Stimulated activated CD8-positive, alpha-beta memory T cell treated with anti-CD3 and anti-CD28 coated beads, Interleukin-7, amount 100 ng/mL, for 1 hour (primary cell): ENCODE results near the gene CAMTA1.

Source experiments
- DNase-seq, 2 donors: peaks; one replicate each; pipeline ENCODE4 v3.0.0-alpha.2; 2020; ENCODE audit warnings: low read depth in 2 of 2

CAMTA1 gene

GRCh38 chr1:6924891-6925290 lies 139.6 kb downstream of the CAMTA1 start:
- DNase-seq = no peak

DNA sequence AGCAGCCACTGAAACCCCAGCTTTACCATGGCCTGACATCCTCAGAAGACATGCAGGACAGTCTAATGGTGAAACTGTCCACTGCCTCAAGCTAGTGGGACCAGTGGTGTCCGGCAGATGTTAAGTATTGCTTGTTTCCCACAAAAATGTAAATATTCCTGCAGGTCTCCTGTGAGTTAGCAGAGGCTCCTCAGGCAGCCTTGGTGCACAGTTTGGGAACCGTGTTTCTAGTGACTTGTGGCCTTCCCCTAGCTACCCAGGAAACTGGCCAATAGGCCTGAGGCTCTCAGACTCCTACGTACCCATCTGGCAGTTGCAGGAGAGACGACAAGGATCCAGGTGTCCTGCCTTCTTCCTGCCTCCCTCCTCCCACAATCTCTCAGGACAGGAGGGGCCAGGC lies 142.4 kb downstream of the CAMTA1 start:
- DNase-seq = no peak

GRCh38 chr1:6928106-6928885 lies 143.0 kb downstream of the CAMTA1 start:
- no peak for DNase-seq

- DNase-seq = no peak
Observed at GRCh38 chr1:6930732-6931300, 145.6 kb downstream of the CAMTA1 start.

DNA sequence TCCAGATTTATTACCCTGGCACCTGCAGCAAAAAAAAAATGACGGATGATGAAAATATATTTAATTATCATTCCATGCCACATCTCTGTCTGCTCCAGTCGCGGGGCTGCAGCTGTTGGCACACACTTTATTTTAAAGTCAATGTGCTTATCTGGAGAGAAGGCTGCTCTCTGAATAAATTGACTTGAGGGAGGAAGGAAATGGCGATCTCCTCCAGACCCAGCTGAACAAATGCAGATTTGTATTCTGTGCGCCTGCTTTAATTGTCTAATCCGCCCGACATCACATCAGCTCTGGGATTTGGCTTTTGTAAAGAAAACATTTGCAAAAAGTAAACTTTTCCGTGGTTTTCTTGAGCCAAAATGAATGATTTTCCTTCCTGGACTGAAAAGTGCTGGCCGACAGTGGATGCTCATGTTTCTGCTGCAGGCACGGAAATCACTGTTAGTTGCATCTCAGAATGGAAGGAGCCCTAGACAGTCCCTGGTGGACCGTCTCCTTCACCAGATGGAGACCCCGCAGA lies 150.2 kb downstream of the CAMTA1 start:
- DNase-seq = no peak

DNA sequence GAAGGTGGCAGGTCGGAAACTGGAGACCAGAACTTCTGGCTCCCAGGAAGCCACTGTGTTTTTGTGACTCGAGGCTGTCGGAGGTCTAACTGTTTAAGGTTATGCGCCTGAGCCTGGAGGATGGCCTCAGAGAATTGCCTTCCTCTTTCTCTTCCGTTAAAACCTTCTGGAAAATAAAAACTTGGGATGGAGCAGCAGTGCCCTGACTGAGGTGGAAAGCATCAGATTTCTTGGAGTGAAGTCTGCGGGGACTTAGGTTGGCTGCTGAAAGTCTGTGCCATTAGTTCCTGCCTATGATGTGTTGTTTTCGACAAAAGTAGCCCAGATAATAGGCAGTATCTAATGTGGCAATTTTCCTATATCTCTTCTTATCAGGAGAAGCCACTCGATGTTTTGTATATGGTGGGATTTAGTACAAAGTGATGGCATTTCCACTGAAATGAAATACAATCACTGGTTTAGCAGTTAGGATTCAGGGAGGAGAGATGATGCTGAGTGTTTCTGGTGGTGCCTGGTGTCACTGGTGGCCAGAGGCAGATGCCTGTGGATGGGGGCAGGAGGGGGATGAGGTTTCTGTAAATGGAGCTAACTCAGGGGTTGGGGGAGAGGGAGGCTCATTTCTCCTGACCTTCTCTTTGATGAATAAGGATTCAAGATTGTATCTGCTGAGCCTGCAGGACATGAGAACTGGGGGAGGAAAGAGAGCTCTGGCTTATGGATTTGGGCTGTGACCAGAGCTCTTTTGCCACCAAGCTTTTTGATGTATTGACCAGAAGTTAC lies 150.8 kb downstream of the CAMTA1 start:
- no peak for DNase-seq

- no peak for DNase-seq
Observed at GRCh38 chr1:6937048-6937447, 151.8 kb downstream of the CAMTA1 start.

- no peak for DNase-seq
Observed at GRCh38 chr1:6939363-6939762, 154.1 kb downstream of the CAMTA1 start.

- no peak for DNase-seq
Observed at GRCh38 chr1:6941786-6942185, 156.5 kb downstream of the CAMTA1 start.

GRCh38 chr1:6942990-6943389 lies 157.7 kb downstream of the CAMTA1 start:
- DNase-seq = no peak

DNA sequence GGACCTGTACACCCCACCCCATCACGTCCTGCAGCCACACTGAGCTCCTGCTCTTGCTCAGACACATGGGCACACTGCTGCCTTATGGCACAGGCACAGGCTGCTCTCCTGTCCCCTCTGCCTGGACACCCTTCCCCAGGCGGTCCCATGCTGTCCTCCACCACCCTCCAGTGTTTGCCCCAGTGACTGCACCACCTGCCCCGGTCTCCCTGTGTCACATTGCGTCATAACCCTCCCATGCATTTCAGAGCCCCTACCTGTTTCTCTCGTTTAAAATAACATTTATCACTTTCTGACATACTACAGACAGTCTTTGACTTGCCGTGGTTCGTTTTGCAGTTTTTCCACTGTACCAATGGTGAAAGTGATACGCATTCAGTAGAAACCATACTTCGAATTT lies 159.2 kb downstream of the CAMTA1 start:
- DNase-seq = no peak

DNA sequence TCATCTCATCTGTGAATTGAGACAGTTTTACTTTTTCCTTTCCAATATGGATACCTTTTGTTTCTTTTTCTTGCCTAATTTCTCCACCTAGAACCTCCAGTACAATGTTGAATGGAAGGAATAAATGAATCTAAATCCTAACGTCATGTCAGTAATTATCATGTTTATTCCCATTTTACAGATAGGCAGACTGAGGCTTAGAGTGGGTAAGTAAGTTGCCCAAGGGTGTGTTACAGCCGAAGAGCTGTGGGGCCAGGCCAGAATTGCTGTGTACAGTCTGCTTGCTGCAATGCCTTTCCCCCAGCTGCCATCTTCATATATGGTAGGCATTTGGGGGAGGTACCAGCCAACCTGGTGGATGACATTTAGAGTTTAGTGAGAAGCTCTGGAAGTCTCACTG lies 162.7 kb downstream of the CAMTA1 start:
- DNase-seq = no peak

- no peak for DNase-seq
Observed at GRCh38 chr1:6948416-6948815, 163.2 kb downstream of the CAMTA1 start.

DNA sequence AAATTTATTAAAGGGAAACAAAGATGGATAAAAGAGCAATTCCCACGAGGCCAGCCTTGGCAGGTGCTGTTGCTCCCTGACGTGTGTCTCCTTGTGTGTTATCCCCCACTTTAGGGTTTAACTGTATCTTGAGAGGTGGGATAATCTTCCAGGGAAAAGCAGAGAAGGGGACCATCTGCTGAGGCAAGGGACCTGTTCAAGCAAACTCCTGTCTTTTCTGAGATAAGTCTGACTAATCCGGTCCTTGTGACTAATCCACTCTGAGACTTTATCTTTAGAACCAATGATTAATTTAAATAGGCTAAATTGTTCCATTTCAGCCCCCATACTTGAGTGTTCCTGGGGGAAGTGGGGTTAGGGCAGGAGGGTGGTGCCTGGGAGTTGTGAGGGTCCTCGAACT lies 163.6 kb downstream of the CAMTA1 start:
- no peak for DNase-seq

DNA sequence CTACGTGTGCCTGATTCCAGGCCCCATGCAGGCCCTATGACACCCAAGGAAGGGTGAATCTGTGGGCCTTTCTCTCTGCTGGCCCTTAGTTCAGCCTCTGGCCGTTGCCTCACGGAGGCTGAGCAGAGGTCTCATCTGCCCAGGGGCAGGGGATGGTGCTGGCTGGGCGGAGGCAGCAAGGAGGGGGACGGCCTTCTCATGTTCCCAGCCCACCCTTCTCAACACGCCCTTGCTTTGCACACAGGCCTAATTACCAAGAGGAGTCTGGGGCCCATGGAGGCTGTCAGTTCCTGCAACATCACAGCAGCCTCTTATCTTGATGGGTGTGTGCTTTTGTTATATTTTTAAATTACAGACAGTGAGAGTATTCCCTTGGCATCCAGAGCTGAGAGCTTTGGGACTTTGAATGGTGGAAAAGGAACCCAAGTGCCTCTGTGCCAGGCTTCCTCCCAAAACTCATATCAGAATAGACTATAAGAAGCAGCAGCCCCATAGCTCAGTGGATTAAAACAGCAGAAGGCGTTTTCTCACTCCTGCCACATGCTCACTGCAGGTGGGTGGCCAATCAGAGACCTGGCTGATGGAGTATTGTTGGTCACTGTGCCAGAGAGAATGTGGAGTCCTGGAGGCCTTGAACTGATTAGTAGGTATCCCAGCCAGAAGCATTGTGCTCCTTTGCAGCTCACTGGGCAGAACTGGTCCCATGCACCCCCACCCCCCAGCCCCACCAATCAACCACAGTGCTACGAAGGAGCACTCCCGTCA lies 164.9 kb downstream of the CAMTA1 start:
- no peak for DNase-seq

DNA sequence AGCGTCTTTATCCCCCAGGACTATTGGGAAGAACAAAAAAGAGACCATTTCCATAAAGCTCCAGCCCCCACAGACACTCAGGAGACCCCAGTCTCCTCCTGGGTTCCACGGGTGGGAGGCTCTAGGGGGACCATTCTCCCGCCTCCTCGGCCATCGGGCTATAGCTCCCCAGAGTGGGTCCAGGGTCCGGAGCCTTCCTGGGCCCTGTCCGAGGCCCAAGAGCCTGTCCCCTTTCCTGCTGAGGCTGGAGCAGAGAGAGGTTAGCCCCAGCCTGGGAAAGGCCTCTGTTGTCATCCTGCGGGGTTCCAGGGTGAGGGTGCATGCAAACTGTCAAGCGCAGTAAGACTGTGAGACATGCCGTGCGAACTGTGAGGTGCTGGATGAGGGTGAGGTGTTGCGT lies 166.3 kb downstream of the CAMTA1 start:
- no peak for DNase-seq

GRCh38 chr1:6953216-6953615 lies 168.0 kb downstream of the CAMTA1 start:
- no peak for DNase-seq

DNA sequence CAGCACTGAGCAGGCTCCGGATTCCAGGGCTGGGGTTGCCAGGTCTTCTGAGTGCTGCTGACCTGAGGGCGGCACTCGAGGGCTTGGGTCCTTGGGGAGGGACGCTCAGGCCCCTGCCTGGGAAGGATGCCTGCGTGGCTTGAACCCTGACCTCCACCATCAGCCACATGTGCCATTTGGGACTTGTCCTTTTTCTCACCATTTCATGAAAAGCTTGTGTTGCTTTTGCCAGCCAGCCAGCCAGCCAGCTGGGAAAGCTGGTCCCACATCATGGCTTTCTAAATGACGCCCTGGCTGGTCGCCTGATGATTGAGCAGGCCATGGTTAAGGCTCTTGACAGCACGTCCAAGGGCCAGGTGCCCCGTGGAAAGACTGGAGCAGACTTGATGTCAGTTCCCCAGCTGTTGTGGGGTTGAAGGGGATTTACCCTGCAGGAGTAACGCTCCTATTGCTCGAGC lies 168.7 kb downstream of the CAMTA1 start:
- no peak for DNase-seq

DNA sequence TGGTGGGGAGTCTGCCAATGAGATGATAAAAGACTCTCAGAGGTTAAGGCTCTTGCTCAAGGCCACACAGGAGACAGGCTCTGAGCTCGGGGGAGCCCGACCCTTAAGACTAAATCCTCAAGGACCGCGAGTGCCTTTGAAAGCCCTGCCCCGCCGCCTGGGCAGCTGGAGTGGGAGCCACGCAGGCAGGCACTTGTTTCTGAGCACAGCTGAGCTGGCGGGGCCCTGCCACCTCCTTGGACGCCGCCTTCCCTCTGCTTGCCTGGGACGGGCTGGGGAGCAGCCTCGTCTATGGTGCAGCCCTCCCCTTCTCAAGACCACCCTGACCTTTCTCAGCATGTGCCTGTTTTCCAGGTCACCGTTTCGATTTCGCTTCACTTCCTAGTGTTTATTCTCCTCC lies 169.3 kb downstream of the CAMTA1 start:
- DNase-seq = no peak

GRCh38 chr1:6955357-6956094 lies 170.3 kb downstream of the CAMTA1 start:
- no peak for DNase-seq

GRCh38 chr1:6956488-6957159 lies 171.4 kb downstream of the CAMTA1 start:
- DNase-seq = no peak
